DMS114 treated with DMSO at 0.1 percent for 48 hours (cell line): ENCODE measurements around the gene PRDM2.
"Not testable (repeated sequence)": the region's sequence is repeated elsewhere in the genome, so short reads cannot be mapped to it uniquely, and the experiment has no call there.

Experiments
- DNase-seq: peaks from one replicate; lab custom pipeline; 2025; ENCODE audit not compliant: unreplicated experiment; lab: John Stamatoyannopoulos, UW

PRDM2 gene

GRCh38 chr1:13697738-13698137 lies 2.2 kb upstream of the PRDM2 start:
- DNase-seq = no peak

DNA sequence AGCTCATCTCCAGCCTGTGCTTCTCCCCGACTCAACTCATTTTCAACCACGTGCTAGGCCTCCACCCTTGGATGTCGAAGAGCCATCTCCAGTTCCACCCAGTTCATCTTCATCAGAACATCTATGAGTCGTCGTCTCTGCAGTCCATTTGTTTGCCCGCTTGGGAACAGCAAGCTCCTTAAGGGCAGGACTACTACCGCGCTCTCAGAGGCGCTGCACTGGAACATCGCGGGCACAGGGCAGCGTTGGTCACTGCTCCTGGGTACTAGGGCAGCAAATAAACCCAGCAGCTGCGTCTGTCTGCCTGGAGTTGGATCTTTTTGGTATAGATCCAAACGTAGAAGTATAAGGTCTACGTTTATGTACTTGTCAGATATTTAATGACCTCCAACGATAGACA lies 478 bp upstream of the PRDM2 start:
- DNase-seq = no peak

DNA sequence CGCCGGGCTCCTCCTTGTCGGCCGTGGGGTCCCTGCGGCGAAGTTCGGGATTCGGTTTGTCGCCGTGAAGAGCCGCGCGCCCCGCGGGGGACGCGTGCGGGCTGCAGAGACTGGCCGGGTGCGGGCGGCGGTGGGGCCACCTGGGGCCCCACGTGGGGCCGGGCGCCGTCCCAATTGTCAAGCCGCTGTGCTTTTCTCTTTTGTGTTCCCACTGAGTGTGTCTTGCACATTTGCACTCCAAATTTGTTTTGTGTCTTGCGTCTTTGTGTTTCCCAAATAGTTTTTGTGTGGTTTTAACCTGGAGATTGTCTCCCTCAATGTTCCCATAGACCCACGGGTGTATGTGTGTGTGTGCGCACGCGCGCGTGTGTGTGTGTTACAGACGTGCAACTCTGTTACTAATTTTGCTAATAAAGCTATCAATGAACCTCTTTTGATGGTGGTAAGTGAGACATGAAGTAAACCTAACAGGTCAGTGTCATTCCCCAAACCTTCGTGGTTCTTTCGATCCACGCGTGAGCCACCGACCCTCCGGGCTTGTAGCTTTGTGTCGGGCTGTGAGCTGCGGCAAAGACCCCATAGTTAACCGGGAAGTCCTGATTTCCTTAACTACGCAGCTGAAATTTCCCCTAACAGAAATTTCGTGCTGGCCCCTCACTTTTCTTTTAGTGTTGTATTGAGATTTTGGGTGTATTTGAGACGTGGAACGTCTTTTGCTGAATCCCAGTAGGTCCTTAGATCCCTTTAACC lies 708 bp downstream of the PRDM2 start:
- no peak for DNase-seq

GRCh38 chr1:13701271-13701640 lies 1.3 kb downstream of the PRDM2 start:
- DNase-seq = no peak

- DNase-seq = no peak
Observed at GRCh38 chr1:13702425-13703127, 2.6 kb downstream of the PRDM2 start.

DNA sequence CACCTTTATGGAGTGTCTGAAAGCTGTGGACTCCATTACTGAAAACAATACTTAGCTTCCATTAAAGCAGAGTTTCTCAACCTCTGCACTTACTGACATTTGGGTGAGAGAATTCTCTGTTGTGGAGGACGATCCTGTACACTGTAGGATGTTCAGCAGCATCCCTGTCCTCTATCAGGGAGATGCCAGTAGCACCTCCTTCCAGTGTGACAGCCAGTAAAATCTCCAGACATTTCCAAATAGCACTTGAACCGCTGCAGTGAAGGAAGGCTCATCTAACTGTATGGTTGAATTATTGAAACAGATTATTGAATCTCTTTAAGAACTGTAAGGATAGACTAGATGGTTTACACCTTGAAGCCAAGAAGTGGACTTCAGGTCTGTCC lies 3.1 kb downstream of the PRDM2 start:
- no peak for DNase-seq

GRCh38 chr1:13703558-13704490 lies 3.8 kb downstream of the PRDM2 start:
- no peak for DNase-seq

GRCh38 chr1:13706046-13706445 lies 6.1 kb downstream of the PRDM2 start:
- DNase-seq = no peak

GRCh38 chr1:13707164-13707563 lies 7.2 kb downstream of the PRDM2 start:
- no peak for DNase-seq

- no peak for DNase-seq
Observed at GRCh38 chr1:13708380-13708982, 8.5 kb downstream of the PRDM2 start.

DNA sequence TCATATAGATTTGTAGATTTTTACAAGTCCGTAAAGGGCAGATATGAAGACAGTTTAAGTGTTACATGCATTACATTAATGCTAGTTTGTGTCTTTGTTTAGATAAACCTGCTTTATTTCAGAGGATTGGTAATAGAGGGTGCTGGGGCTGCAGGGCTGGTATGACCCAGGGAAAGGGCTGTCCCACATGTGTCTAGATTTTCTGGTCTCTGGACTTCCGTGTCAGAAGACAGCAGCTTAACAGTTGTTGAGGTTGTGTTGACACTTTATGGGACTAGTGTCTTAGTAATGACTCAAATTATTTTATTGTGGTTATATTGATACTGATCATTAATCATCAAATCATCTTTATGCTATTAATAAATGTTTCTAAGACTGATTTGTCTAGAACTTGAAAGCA lies 10.1 kb downstream of the PRDM2 start:
- DNase-seq = no peak

- no peak for DNase-seq
Observed at GRCh38 chr1:13714851-13715250, 14.9 kb downstream of the PRDM2 start.

- DNase-seq = not testable (repeated sequence)
Observed at GRCh38 chr1:13715616-13716287, 15.8 kb downstream of the PRDM2 start.

DNA sequence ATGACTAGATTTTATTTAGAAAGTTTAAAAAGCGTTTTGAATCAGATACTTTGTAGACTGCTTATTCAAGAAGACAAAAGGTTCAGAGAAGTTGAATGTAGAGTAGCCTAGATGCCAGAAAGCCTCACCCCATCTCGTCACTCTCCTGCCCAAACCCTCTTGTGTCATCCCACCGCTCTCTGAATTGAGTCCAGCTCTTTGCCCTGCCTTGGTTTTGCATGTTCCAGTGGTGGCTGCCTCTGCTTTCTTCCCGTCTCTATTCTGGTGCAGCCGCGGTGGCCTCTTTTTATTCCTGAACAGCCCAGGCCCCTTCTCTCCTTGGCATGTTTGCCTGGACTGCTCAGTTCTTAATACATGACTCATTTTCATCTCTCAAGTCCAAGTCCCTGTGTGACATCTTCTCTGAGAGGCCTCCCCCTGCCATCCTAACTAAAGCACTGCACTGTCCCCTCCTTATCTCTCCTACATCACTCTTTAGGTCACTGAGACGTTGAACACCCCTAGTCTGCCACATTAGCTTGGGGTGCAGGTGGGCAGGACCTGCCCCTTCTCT lies 22.9 kb downstream of the PRDM2 start:
- no peak for DNase-seq

- DNase-seq = no peak
Observed at GRCh38 chr1:13723810-13724209, 23.8 kb downstream of the PRDM2 start.

DNA sequence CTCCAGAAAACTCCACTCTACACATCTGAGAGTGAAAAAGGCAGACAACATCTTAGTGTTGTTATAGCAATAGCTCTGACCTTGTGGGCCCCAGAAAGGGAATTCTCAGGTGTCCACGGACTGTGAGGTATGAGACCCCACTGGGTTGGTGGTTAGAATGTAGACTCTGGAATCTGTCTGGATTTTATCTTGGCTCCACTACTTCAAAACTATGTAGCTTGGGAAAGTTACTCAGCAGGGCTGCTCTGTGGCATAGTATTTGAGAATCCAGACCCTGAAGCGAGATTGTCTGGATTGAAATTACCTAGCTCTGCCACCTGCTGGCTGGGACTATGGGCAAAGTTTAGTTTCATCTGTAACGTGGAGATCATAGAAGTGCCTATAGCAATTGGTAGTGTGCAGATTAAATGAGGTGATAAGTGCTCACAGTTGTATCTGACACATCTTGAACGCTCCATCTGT lies 25.8 kb downstream of the PRDM2 start:
- no peak for DNase-seq

- DNase-seq = no peak
Observed at GRCh38 chr1:13728091-13728715, 28.2 kb downstream of the PRDM2 start.

DNA sequence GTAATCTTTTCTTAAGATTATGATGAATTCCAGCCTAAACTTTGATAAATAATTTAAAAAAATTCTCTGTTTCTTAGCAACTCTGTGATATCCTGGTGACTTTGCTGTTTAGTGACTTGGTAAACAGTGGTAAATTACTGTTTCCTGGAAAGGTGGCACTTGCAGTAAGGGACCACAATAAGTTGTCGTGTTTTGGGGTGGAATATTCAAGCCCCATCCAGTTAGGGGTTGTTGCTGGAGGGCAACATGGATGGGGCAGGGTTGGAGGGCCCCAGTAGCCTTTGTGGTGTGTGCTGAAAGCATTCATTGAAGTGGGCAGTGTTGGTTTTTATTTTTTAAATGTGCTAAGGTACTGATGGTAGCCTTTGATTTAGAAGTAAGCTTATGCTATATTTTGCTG lies 30.3 kb downstream of the PRDM2 start:
- no peak for DNase-seq

GRCh38 chr1:13730751-13731482 lies 30.9 kb downstream of the PRDM2 start:
- DNase-seq = no peak
